Measurements from ENCODE around the gene GHR.

DNA sequence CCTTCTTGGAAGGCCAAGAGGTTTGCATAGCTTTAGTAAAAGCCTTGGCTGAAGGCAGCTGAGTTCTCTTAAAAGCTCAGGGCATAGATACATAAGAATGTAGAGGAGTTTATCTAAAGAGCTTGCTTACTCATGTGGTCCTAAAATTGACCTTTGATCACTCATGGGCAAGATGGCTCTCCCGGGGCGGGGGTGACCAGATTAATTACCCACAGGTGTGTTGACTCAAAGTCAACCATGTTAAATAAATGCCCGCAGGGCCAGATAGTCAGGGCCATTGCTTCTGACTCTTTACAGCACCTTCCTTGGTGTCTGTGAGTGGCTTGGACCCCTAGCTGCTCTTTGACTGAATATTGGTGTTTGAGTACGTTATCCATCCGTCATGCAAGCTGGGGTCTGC, 33.1 kb upstream of the GHR start:
- TF ChIP-seq, protein P1, sequence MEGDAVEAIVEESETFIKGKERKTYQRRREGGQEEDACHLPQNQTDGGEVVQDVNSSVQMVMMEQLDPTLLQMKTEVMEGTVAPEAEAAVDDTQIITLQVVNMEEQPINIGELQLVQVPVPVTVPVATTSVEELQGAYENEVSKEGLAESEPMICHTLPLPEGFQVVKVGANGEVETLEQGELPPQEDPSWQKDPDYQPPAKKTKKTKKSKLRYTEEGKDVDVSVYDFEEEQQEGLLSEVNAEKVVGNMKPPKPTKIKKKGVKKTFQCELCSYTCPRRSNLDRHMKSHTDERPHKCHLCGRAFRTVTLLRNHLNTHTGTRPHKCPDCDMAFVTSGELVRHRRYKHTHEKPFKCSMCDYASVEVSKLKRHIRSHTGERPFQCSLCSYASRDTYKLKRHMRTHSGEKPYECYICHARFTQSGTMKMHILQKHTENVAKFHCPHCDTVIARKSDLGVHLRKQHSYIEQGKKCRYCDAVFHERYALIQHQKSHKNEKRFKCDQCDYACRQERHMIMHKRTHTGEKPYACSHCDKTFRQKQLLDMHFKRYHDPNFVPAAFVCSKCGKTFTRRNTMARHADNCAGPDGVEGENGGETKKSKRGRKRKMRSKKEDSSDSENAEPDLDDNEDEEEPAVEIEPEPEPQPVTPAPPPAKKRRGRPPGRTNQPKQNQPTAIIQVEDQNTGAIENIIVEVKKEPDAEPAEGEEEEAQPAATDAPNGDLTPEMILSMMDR (IDR thresholded peaks at IDR 0.05): no peak
- TF ChIP-seq POLR2AphosphoS5 (IDR thresholded peaks at IDR 0.05; ENCODE audit: low read depth, low read length) (no peak), SIN3A (IDR thresholded peaks at IDR 0.05; ENCODE audit: borderline replicate concordance, insufficient read depth, low read depth, low read length) (no peak)
- TF ChIP-seq, protein P2, sequence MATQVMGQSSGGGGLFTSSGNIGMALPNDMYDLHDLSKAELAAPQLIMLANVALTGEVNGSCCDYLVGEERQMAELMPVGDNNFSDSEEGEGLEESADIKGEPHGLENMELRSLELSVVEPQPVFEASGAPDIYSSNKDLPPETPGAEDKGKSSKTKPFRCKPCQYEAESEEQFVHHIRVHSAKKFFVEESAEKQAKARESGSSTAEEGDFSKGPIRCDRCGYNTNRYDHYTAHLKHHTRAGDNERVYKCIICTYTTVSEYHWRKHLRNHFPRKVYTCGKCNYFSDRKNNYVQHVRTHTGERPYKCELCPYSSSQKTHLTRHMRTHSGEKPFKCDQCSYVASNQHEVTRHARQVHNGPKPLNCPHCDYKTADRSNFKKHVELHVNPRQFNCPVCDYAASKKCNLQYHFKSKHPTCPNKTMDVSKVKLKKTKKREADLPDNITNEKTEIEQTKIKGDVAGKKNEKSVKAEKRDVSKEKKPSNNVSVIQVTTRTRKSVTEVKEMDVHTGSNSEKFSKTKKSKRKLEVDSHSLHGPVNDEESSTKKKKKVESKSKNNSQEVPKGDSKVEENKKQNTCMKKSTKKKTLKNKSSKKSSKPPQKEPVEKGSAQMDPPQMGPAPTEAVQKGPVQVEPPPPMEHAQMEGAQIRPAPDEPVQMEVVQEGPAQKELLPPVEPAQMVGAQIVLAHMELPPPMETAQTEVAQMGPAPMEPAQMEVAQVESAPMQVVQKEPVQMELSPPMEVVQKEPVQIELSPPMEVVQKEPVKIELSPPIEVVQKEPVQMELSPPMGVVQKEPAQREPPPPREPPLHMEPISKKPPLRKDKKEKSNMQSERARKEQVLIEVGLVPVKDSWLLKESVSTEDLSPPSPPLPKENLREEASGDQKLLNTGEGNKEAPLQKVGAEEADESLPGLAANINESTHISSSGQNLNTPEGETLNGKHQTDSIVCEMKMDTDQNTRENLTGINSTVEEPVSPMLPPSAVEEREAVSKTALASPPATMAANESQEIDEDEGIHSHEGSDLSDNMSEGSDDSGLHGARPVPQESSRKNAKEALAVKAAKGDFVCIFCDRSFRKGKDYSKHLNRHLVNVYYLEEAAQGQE (IDR thresholded peaks at IDR 0.05; ENCODE audit: insufficient read depth in 1 of 2, low read depth in 2 of 2, low read length in 1 of 2): no peak

Measured in Panc1 (cell line).